Endodermal cell (in vitro differentiated cells): ENCODE data around the gene PEX11G. TPM values are rescaled to one million over a fixed set of nuclear protein-coding genes. Genes with fewer than 3 reads are reported as not detected.

Experiments
- DNase-seq: peaks from one replicate; pipeline ENCODE4 v3.0.0-alpha.2; 2017
- H3K27ac ChIP-seq: 2 replicates; pipeline ENCODE4 v1.5.1; 2013; ENCODE audit warnings: mild to moderate bottlenecking, low read depth, low read length, moderate library complexity
- H3K27me3 ChIP-seq: 2 replicates; pipeline ENCODE4 v1.6.1; 2013; ENCODE audit warnings: mild to moderate bottlenecking, low read length, moderate library complexity; ENCODE audit not compliant: insufficient read depth, control insufficient read depth, poor library complexity, severe bottlenecking
- H3K36me3 ChIP-seq: 2 replicates; pipeline ENCODE4 v1.7.0; 2013; ENCODE audit warnings: mild to moderate bottlenecking, low read length, moderate library complexity; ENCODE audit not compliant: control insufficient read depth, insufficient read depth
- H3K4me1 ChIP-seq: one replicate; pipeline ENCODE4 v1.7.0; 2013; ENCODE audit warnings: low read length; ENCODE audit not compliant: control insufficient read depth, insufficient read depth
- H3K4me3 ChIP-seq: 2 replicates; pipeline ENCODE4 v1.5.1; 2013; ENCODE audit warnings: mild to moderate bottlenecking, low read length, moderate library complexity
- H3K9ac ChIP-seq: 2 replicates; pipeline ENCODE4 v1.6.1; 2013; ENCODE audit warnings: mild to moderate bottlenecking, low read length, moderate library complexity; ENCODE audit not compliant: poor library complexity, severe bottlenecking; ENCODE audit errors: extremely low read depth
- H3K9me3 ChIP-seq: 2 replicates; pipeline ENCODE4 v1.6.1; 2013; ENCODE audit warnings: mild to moderate bottlenecking, low read length, moderate library complexity; ENCODE audit not compliant: control insufficient read depth
- H3K27ac Mint-ChIP-seq: 2 replicates; pipeline ENCODE4 v1.8.0; 2020; ENCODE audit warnings: mixed read lengths
- H3K27me3 Mint-ChIP-seq: 2 replicates; pipeline ENCODE4 v1.8.0; 2021; ENCODE audit warnings: mild to moderate bottlenecking, mixed read lengths; ENCODE audit not compliant: insufficient read depth
- H3K36me3 Mint-ChIP-seq: 2 replicates; pipeline ENCODE4 v1.8.0; 2020; ENCODE audit warnings: low read depth, mixed read lengths
- H3K4me1 Mint-ChIP-seq: 2 replicates; pipeline ENCODE4 v1.8.0; 2020; ENCODE audit warnings: mixed read lengths
- H3K4me3 Mint-ChIP-seq: 2 replicates; pipeline ENCODE4 v1.8.0; 2020; ENCODE audit warnings: mild to moderate bottlenecking, moderate library complexity, mixed read lengths
- H3K9me3 Mint-ChIP-seq: 2 replicates; pipeline ENCODE4 v1.8.0; 2020; ENCODE audit warnings: mild to moderate bottlenecking, mixed read lengths
- WGBS, 2 experiments: methylation state at CpG; one replicate each; pipeline versions ENCODE4 v1.1.5 to v1.1.7; 2013; ENCODE audit warnings: missing lambda C conversion rate in 2 of 2, mixed read lengths in 1 of 2; ENCODE audit not compliant: insufficient coverage in 1 of 2, insufficient read length in 1 of 2; 5-methylcytosine and 5-hydroxymethylcytosine counted together
- total RNA-seq, 2 donors: library from RNA; stranded (reverse); fragmentation: NEBNext Ultra II Directional in 1 of 2; extraction: Animal tissue kit (Norgen Biotek cat#: 25700) in 1 of 2; gene quantifications; 2 replicates in 1 of 2; 3 replicates in 1 of 2; pipeline ENCODE4 v1.2.1, GENCODE V29; 2021
- TF ChIP-seq, protein P1 (sequence below): fragments of 200-600 bp; sonication (generic); conservative IDR thresholded peaks from 2 replicates; pipeline ENCODE4 v1.5.0; 2021; ENCODE audit warnings: antibody characterized with exemption, mild to moderate bottlenecking

PEX11G gene
- total RNA-seq, 2 donors from 2014 or later = 2.6 to 3.0 TPM

DNA sequence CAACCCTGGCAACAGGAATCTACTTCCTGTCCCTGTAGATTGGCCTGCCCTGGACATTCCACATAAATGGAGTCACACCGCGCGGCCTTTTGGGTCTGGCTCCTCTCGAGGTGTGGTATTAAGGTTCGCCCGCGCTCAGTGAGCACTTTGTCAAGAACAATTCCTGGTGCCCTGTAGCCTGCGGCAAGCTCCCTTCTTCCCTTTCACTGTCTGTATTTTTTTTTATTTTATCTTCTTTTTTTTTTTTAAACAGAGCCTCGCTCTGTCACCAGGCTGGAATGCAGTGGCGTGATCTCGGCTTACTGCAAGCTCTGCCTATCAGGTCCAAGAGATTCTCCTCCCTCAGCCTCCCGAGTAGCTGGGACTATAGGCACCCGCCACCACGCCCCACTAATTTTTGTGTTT lies 28.3 kb downstream of the PEX11G start:
- Histone ChIP-seq H3K4me3 (no peak overlapping the region), H3K27ac (no peak overlapping the region), H3K9me3 (no peaks in the 10 kb centered on the region), H3K27me3 (no peaks in the 10 kb centered on the region), H3K36me3 (peaks cover 52% of the 10 kb centered on the region), H3K9ac (no peak overlapping the region), H3K4me1 (no peaks in the 10 kb centered on the region)
- TF ChIP-seq, protein P1, sequence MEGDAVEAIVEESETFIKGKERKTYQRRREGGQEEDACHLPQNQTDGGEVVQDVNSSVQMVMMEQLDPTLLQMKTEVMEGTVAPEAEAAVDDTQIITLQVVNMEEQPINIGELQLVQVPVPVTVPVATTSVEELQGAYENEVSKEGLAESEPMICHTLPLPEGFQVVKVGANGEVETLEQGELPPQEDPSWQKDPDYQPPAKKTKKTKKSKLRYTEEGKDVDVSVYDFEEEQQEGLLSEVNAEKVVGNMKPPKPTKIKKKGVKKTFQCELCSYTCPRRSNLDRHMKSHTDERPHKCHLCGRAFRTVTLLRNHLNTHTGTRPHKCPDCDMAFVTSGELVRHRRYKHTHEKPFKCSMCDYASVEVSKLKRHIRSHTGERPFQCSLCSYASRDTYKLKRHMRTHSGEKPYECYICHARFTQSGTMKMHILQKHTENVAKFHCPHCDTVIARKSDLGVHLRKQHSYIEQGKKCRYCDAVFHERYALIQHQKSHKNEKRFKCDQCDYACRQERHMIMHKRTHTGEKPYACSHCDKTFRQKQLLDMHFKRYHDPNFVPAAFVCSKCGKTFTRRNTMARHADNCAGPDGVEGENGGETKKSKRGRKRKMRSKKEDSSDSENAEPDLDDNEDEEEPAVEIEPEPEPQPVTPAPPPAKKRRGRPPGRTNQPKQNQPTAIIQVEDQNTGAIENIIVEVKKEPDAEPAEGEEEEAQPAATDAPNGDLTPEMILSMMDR = no peak
- H3K27me3 Mint-ChIP-seq = no peaks in the 10 kb centered on the region
- DNase-seq = no peak
- H3K27ac Mint-ChIP-seq = no peak overlapping the region
- WGBS, 2 experiments = 88 to 90% methylated on average over 11 to 14 of the region's 14 CpGs
- H3K4me3 Mint-ChIP-seq = no peak overlapping the region
- H3K36me3 Mint-ChIP-seq = peaks cover 59% of the 10 kb centered on the region
- peaks cover 11% of the 10 kb centered on the region for H3K9me3 Mint-ChIP-seq
- H3K4me1 Mint-ChIP-seq = no peaks in the 10 kb centered on the region

DNA sequence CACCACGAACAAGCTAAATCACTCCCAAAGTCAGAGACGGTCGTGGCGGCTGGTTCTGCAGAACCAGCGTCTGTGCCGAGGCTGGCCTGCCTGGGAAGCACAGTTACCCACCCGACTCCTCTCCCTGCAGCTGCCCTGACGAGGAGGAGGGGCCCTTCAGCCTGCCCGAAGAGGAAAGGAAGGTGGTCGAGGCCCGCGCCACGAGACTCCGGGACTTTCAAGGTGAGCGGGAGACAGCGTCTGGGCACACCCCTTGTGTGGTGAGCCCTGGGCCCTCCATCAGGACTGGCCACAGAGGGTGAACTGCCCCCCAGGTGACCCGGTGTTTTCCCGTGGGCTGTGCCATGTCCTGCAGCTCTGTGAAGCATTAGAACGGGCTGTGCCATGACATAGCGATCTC lies 29.1 kb downstream of the PEX11G start:
- H3K27me3 ChIP-seq = no peaks in the 10 kb centered on the region
- no peaks in the 10 kb centered on the region for H3K4me1 ChIP-seq
- no peak for DNase-seq
- 90 to 93% methylated on average over 9 to 20 of the region's 20 CpGs for WGBS, 2 experiments
- Mint-ChIP-seq H3K4me1 (no peaks in the 10 kb centered on the region), H3K9me3 (peaks cover 19% of the 10 kb centered on the region), H3K27me3 (no peaks in the 10 kb centered on the region), H3K27ac (no peak overlapping the region), H3K4me3 (no peak overlapping the region), H3K36me3 (peaks cover 64% of the 10 kb centered on the region)
- peaks cover 55% of the 10 kb centered on the region for H3K36me3 ChIP-seq
- H3K9ac ChIP-seq = no peak overlapping the region
- H3K4me3 ChIP-seq = no peak overlapping the region
- H3K9me3 ChIP-seq = peaks cover 3% of the 10 kb centered on the region
- no peak overlapping the region for H3K27ac ChIP-seq
- TF ChIP-seq, protein P1 = no peak

DNA sequence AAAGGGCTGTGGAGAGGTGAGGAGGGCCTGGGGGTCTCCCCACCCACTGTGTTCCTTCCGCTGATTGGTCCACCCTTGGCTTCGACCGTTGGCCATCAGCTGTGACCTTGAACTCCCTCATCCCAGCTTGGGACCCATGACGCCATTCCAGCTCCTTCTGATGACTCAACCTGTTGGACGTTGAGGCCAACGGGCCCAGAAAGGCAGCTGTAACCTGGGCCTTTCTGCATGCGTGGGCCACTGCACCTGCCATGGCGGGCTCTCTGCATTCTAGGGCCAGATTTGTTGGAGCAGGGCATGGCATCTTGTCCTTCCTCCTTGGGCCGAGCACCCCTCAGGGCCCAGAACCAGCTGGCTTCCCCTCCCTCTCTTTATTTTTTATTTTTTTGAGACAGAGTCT lies 30.2 kb downstream of the PEX11G start:
- Histone ChIP-seq H3K4me1 (no peaks in the 10 kb centered on the region), H3K27me3 (no peaks in the 10 kb centered on the region), H3K27ac (no peak overlapping the region), H3K36me3 (peaks cover 59% of the 10 kb centered on the region), H3K9me3 (peaks cover 14% of the 10 kb centered on the region), H3K9ac (no peak overlapping the region), H3K4me3 (no peak overlapping the region)
- H3K36me3 Mint-ChIP-seq = peaks cover 72% of the 10 kb centered on the region
- no peak for DNase-seq
- peaks cover 30% of the 10 kb centered on the region for H3K9me3 Mint-ChIP-seq
- no peak overlapping the region for H3K4me3 Mint-ChIP-seq
- H3K27ac Mint-ChIP-seq = no peak overlapping the region
- WGBS, 2 experiments = 95 to 97% methylated on average over 8 to 9 of the region's 9 CpGs
- TF ChIP-seq, protein P1 = no peak
- H3K27me3 Mint-ChIP-seq = no peaks in the 10 kb centered on the region
- no peaks in the 10 kb centered on the region for H3K4me1 Mint-ChIP-seq
